A673 (cell line): ENCODE data around the gene ARL6. TPM values are rescaled to one million over a fixed set of nuclear protein-coding genes. Genes with fewer than 3 reads are reported as not detected.
A peak's percentile ranks its signal among the peaks of the same experiment; 100 is the strongest.

Source experiments
- BruUV-seq: library from RNA; stranded (reverse); fragments of 400-500 nt; replicated peaks from 2 replicates; lab custom pipeline; 2021; lab: Mats Ljungman, UMichigan
- CTCF ChIA-PET: fragments of 300-600 bp; sonication (Branson Sonifier 250); formaldehyde crosslinking; loops from one replicate; lab custom pipeline; 2022; ENCODE audit warnings: antibody characterized with exemption; lab: Charles Lee
- POLR2A ChIA-PET: fragments of 300-600 bp; sonication (Branson Sonifier 250); formaldehyde crosslinking; loops from one replicate; lab custom pipeline; 2022; ENCODE audit warnings: antibody characterized with exemption; ENCODE audit not compliant: low non-redundant PET; lab: Charles Lee
- DNase-seq: peaks from one replicate; pipeline ENCODE4 v3.0.0-alpha.2; 2015; ENCODE audit warnings: low spot score
- H3K27ac ChIP-seq: fragments of 200-600 bp; sonication (generic); 2 replicates; pipeline ENCODE4 v1.5.1; 2016; ENCODE audit warnings: mixed run types, low read depth, mild to moderate bottlenecking, mixed read lengths, antibody characterized with exemption, low read length; ENCODE audit not compliant: poor library complexity, severe bottlenecking
- H3K27me3 ChIP-seq: fragments of 200-600 bp; sonication (generic); replicated peaks from 2 replicates; pipeline ENCODE4 v1.6.1; 2017; ENCODE audit warnings: mixed run types, low read depth, mild to moderate bottlenecking, mixed read lengths, antibody characterized with exemption, low read length; ENCODE audit not compliant: insufficient read depth, poor library complexity
- H3K36me3 ChIP-seq: fragments of 200-600 bp; sonication (generic); 2 replicates; pipeline ENCODE4 v1.6.1; 2016; ENCODE audit warnings: mixed run types, mild to moderate bottlenecking, mixed read lengths, antibody characterized with exemption, low read length; ENCODE audit not compliant: insufficient read depth, poor library complexity, severe bottlenecking
- H3K4me1 ChIP-seq: fragments of 200-600 bp; sonication (generic); 2 replicates; pipeline ENCODE4 v1.6.1; 2017; ENCODE audit warnings: mixed run types, mild to moderate bottlenecking, mixed read lengths, antibody characterized with exemption, low read length; ENCODE audit not compliant: insufficient read depth, poor library complexity, severe bottlenecking
- H3K4me3 ChIP-seq: fragments of 200-600 bp; sonication (generic); 2 replicates; pipeline ENCODE4 v1.5.1; 2016; ENCODE audit warnings: low read depth, mixed run types, mild to moderate bottlenecking, mixed read lengths, low read length; ENCODE audit not compliant: poor library complexity, severe bottlenecking
- H3K9me3 ChIP-seq: fragments of 200-600 bp; sonication (generic); 2 replicates; pipeline ENCODE4 v1.6.1; 2016; ENCODE audit warnings: mixed run types, low read depth, mild to moderate bottlenecking, mixed read lengths, antibody characterized with exemption, low read length; ENCODE audit not compliant: poor library complexity, severe bottlenecking
- EZH2 ChIP-seq: fragments of 200-600 bp; sonication (generic); IDR thresholded peaks from 2 replicates; pipeline ENCODE4 v1.6.1; 2017; ENCODE audit warnings: borderline replicate concordance, low read depth, mild to moderate bottlenecking, mixed read lengths, antibody characterized with exemption, low read length; ENCODE audit not compliant: poor library complexity, severe bottlenecking
- intact Hi-C: fragments of 100-400 bp; cut with micrococcal nuclease; formaldehyde crosslinking; loops from one replicate; pipeline ENCODE4 v1.10.0; 2022; ENCODE audit not compliant: unreplicated experiment
- total RNA-seq: library from RNA; stranded (reverse); gene quantifications from 2 replicates; pipeline ENCODE4 v1.2.3, GENCODE V29; 2021
- TF ChIP-seq, protein P1 (sequence below): fragments of 300-800, 200-600 bp; sonication (generic); conservative IDR thresholded peaks from 2 replicates; pipeline ENCODE4 v1.5.1; 2017; ENCODE audit warnings: low read depth, mild to moderate bottlenecking, antibody characterized with exemption, low read length, moderate library complexity, mixed read lengths

ARL6 gene
- total RNA-seq, 1 experiment from 2014 or later = 8.4 TPM

GRCh38 chr3:97793420-97794019 lies 29.0 kb downstream of the ARL6 start:
- no peak overlapping the region for H3K4me3 ChIP-seq
- ChIA-PET POLR2A (no interaction called here), CTCF (no interaction called here)
- no peaks in the 10 kb centered on the region for H3K36me3 ChIP-seq
- no peaks in the 10 kb centered on the region for H3K9me3 ChIP-seq
- TF ChIP-seq, protein P1, sequence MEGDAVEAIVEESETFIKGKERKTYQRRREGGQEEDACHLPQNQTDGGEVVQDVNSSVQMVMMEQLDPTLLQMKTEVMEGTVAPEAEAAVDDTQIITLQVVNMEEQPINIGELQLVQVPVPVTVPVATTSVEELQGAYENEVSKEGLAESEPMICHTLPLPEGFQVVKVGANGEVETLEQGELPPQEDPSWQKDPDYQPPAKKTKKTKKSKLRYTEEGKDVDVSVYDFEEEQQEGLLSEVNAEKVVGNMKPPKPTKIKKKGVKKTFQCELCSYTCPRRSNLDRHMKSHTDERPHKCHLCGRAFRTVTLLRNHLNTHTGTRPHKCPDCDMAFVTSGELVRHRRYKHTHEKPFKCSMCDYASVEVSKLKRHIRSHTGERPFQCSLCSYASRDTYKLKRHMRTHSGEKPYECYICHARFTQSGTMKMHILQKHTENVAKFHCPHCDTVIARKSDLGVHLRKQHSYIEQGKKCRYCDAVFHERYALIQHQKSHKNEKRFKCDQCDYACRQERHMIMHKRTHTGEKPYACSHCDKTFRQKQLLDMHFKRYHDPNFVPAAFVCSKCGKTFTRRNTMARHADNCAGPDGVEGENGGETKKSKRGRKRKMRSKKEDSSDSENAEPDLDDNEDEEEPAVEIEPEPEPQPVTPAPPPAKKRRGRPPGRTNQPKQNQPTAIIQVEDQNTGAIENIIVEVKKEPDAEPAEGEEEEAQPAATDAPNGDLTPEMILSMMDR = peak; percentile 80
- TF ChIP-seq EZH2 = no peak
- H3K27ac ChIP-seq = no peak overlapping the region
- no peaks in the 10 kb centered on the region for H3K4me1 ChIP-seq
- intact Hi-C loops = loop anchor here (1.0 to 5.0 kb wide), 3 partner anchors 104 to 230 kb away; no protein-coding TSS in a partner anchor
- H3K27me3 ChIP-seq = no peaks in the 10 kb centered on the region
- DNase-seq = peak; percentile 65
- BruUV-seq = no TSS peak

DNA sequence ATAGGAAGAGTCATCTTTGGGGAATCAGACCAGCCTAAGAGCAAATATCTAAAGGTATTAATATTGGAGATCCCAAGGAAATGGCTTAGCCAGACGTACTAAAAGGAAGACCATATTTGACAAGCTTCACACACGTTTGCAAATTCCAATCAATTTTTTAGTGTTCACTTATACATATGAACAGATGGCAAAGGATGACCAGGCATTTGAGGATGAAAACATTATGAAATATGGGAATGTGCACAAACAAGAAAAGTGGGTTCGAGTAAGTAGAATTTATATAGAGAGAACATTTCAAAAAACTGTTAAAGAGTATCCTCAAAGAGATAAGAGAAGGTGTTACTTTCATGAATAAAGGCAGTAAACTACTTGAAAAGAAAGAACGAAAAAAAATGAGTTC lies 31.4 kb downstream of the ARL6 start:
- no peaks in the 10 kb centered on the region for H3K9me3 ChIP-seq
- no peak overlapping the region for H3K27ac ChIP-seq
- ChIA-PET POLR2A (no interaction called here), CTCF (no interaction called here)
- TF ChIP-seq EZH2 = no peak
- TF ChIP-seq, protein P1 = no peak
- no peak overlapping the region for H3K4me3 ChIP-seq
- no peak for DNase-seq
- no peaks in the 10 kb centered on the region for H3K4me1 ChIP-seq
- no peaks in the 10 kb centered on the region for H3K27me3 ChIP-seq
- no TSS peak for BruUV-seq
- H3K36me3 ChIP-seq = no peaks in the 10 kb centered on the region
- intact Hi-C loops = no loop called here

GRCh38 chr3:97804471-97804870 lies 39.9 kb downstream of the ARL6 start:
- Histone ChIP-seq H3K4me1 (no peaks in the 10 kb centered on the region), H3K27ac (no peak overlapping the region), H3K36me3 (no peaks in the 10 kb centered on the region), H3K4me3 (no peak overlapping the region), H3K27me3 (peaks cover 7% of the 10 kb centered on the region), H3K9me3 (no peaks in the 10 kb centered on the region)
- BruUV-seq = no TSS peak
- POLR2A ChIA-PET = no interaction called here
- intact Hi-C loops = no loop called here
- DNase-seq = no peak
- CTCF ChIA-PET = no interaction called here
- TF ChIP-seq, protein P1 = no peak
- TF ChIP-seq EZH2 = no peak
